Esophagus muscularis mucosa (tissue), 4 donors: Measurements from ENCODE around the gene CX3CR1.

Source experiments
- EP300 ChIP-seq: sonication (generic); formaldehyde crosslinking; IDR thresholded peaks from one replicate; pipeline ENCODE4 v1.6.1; 2017; ENCODE audit warnings: antibody characterized with exemption
- POLR2A ChIP-seq: fragments of 450-650 bp; IDR thresholded peaks from one replicate; pipeline ENCODE4 v1.6.1; 2017; ENCODE audit warnings: antibody characterized with exemption, moderate library complexity, mild to moderate bottlenecking, low read depth
- TF ChIP-seq, protein P1 (sequence below), 3 experiments: fragments of 200-600 bp in 2 of 3; fragments of 450-650 bp in 1 of 3; sonication (generic) in 2 of 3; IDR thresholded peaks; one replicate each; pipeline ENCODE4 v1.5.1; 2017 to 2019; ENCODE audit warnings: antibody characterized with exemption in 3 of 3, mild to moderate bottlenecking in 2 of 3, moderate library complexity in 1 of 3

DNA sequence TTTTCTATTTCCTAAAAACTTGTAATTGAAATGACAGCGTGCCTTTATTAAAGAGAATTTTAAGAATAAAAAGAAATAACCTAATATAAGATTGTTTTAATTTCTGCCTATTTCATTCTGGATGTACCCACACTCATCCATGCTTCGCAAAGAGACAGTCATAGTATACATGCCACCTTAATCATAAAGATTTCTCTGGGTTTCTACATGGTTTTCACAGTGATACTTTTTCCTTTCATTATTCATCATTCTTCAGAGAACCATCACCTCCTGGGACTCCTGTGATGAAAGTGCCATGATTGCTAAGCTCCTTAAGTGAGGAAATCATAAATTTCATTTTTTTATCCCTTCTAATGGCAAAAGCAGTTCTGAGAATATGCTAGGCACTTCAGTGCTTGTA is 45.4 kb upstream of the CX3CR1 start:
- TF ChIP-seq POLR2A (no peak), EP300 (no peak)
- TF ChIP-seq, protein P1, sequence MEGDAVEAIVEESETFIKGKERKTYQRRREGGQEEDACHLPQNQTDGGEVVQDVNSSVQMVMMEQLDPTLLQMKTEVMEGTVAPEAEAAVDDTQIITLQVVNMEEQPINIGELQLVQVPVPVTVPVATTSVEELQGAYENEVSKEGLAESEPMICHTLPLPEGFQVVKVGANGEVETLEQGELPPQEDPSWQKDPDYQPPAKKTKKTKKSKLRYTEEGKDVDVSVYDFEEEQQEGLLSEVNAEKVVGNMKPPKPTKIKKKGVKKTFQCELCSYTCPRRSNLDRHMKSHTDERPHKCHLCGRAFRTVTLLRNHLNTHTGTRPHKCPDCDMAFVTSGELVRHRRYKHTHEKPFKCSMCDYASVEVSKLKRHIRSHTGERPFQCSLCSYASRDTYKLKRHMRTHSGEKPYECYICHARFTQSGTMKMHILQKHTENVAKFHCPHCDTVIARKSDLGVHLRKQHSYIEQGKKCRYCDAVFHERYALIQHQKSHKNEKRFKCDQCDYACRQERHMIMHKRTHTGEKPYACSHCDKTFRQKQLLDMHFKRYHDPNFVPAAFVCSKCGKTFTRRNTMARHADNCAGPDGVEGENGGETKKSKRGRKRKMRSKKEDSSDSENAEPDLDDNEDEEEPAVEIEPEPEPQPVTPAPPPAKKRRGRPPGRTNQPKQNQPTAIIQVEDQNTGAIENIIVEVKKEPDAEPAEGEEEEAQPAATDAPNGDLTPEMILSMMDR (IDR thresholded peaks at IDR 0.05) = no peak
